Colonic mucosa (tissue), 4 donors: ENCODE results near the gene PIEZO2. TPM values are rescaled to one million over a fixed set of nuclear protein-coding genes. Genes with fewer than 3 reads are reported as not detected.

Experiments
- DNase-seq: peaks from one replicate; pipeline ENCODE4 v3.0.0-alpha.2; 2020
- H3K27ac ChIP-seq: fragments of 200-600 bp; one replicate; pipeline ENCODE4 v1.8.0; 2021
- H3K27me3 ChIP-seq: fragments of 200-600 bp; one replicate; pipeline ENCODE4 v1.8.0; 2021
- H3K36me3 ChIP-seq: fragments of 200-600 bp; one replicate; pipeline ENCODE4 v1.8.0; 2021
- H3K4me1 ChIP-seq: fragments of 200-600 bp; one replicate; pipeline ENCODE4 v1.8.0; 2021; ENCODE audit warnings: mild to moderate bottlenecking
- H3K4me3 ChIP-seq: fragments of 200-600 bp; one replicate; pipeline ENCODE4 v1.8.0; 2021
- H3K9ac ChIP-seq, 2 donors: one replicate each; pipeline ENCODE4 v1.7.0; 2013; ENCODE audit warnings: control low read depth in 2 of 2, low read depth in 2 of 2, low read length in 2 of 2
- H3K9me3 ChIP-seq: fragments of 200-600 bp; one replicate; pipeline ENCODE4 v1.8.0; 2021
- CTCF ChIP-seq: fragments of 200-600 bp; IDR thresholded peaks from one replicate; pipeline ENCODE4 v1.8.0; 2022; ENCODE audit warnings: antibody characterized with exemption, mild to moderate bottlenecking
- intact Hi-C: fragments of 100-400 bp; cut with DNase I; formaldehyde crosslinking; loops from one replicate; pipeline ENCODE4 v1.14.1; 2022
- total RNA-seq, 2 donors: library from RNA; stranded (reverse); fragmentation: NEBNext Ultra II Directional in 1 of 2; extraction: Animal tissue kit (Norgen Biotek cat#: 25700) in 1 of 2; gene quantifications; one replicate each; pipeline ENCODE4 v1.2.1, GENCODE V29; 2021
- donor health status: healthy.
- donor health status: DM: no; HTN: no; CAD: no.
- donor health status: DM: no; HTN: no; CAD: no.

Gene PIEZO2
- total RNA-seq, 2 donors from 2014 or later = 0.79 to 4.0 TPM

GRCh38 chr18:11125492-11126315, 23.7 kb downstream of the PIEZO2 start:
- Histone ChIP-seq H3K27me3 (no peaks in the 10 kb centered on the region), H3K27ac (no peak overlapping the region), H3K9me3 (no peaks in the 10 kb centered on the region), H3K4me1 (no peaks in the 10 kb centered on the region), H3K4me3 (no peak overlapping the region), H3K36me3 (no peaks in the 10 kb centered on the region), H3K9ac (no peak overlapping the region)
- no peak for DNase-seq
- TF ChIP-seq CTCF = no peak
- intact Hi-C loops = no loop called here

GRCh38 chr18:11124054-11124453, 25.3 kb downstream of the PIEZO2 start:
- H3K4me1 ChIP-seq = no peaks in the 10 kb centered on the region
- no peaks in the 10 kb centered on the region for H3K36me3 ChIP-seq
- intact Hi-C loops = no loop called here
- H3K4me3 ChIP-seq = no peak overlapping the region
- no peak for TF ChIP-seq CTCF
- no peak for DNase-seq
- H3K9ac ChIP-seq = no peak overlapping the region
- H3K27me3 ChIP-seq = no peaks in the 10 kb centered on the region
- H3K27ac ChIP-seq = no peak overlapping the region
- no peaks in the 10 kb centered on the region for H3K9me3 ChIP-seq

DNA sequence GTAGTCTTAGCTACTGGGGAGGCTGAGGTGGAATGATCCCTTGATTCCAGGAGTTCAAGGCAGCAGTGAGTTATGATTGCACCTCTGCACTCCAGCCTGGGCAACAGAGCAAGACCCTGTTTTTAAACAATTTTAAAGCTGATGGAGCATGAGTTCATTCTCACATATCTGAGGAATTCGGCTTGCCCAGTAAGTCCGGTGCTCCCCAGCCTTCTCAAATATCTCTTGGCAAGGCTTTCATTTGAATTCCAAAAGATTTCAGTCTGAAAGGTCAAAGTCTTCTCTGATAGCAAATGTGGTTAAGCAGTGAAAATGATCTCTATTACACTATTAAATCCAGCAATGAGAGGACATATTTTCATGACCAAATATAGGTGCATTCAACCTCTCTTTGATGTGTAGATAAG, 27.9 kb downstream of the PIEZO2 start:
- DNase-seq = no peak
- H3K9ac ChIP-seq = no peak overlapping the region
- no peak overlapping the region for H3K27ac ChIP-seq
- intact Hi-C loops = no loop called here
- H3K4me1 ChIP-seq = no peaks in the 10 kb centered on the region
- H3K4me3 ChIP-seq = no peak overlapping the region
- no peaks in the 10 kb centered on the region for H3K36me3 ChIP-seq
- H3K9me3 ChIP-seq = no peaks in the 10 kb centered on the region
- no peak for TF ChIP-seq CTCF
- no peaks in the 10 kb centered on the region for H3K27me3 ChIP-seq

DNA sequence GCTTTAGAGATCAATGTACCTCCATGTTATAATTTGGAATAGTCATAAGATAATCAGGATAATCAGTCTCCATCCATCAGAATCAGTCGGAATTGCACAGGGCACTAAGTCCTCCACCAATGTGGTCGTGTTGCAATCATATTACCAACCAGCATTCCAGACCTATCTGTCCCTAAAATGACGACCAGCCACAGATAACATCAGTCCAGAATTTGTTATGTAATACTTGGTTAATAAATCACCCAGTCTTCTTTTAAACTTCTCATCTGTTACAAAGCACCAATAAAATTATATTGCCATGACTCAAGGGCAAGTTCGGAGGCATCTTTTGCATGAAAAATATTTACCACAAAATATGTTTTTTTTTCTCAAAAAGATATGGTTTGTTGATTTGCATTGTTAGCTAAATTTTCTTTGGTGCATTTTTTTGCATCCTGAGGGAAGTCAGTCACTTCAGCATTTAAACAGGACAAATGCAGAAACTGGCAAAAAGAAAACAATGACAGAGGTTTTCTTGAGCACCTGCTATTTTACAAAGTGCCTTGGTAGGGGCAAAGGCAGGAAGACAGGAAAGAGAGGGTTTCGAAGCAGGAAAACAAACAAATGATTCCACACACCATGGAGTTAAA, 29.3 kb downstream of the PIEZO2 start:
- no peak for TF ChIP-seq CTCF
- no peak for DNase-seq
- no peaks in the 10 kb centered on the region for H3K9me3 ChIP-seq
- H3K36me3 ChIP-seq = no peaks in the 10 kb centered on the region
- H3K4me1 ChIP-seq = no peaks in the 10 kb centered on the region
- no peak overlapping the region for H3K9ac ChIP-seq
- no peak overlapping the region for H3K27ac ChIP-seq
- intact Hi-C loops = no loop called here
- H3K27me3 ChIP-seq = no peaks in the 10 kb centered on the region
- no peak overlapping the region for H3K4me3 ChIP-seq

DNA sequence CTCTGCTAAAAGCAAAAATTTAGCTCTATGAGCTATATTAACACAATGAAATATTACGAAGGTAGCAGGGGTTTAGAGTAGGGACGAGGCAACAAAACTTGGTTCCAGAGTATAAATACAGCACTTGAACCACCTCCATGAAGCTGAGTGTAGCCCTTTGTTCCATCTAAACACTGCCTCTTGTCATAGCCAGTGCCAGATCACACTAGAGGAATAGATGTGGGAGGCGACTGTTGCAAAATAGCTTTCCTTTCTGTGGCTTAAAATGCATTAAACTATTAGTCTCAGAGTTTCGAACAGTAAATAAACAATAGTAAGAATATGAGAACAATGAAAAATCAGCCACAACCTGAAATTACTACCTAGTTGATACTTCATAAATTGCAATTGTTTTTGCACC, 29.8 kb downstream of the PIEZO2 start:
- no peak for TF ChIP-seq CTCF
- Histone ChIP-seq H3K4me3 (no peak overlapping the region), H3K27me3 (no peaks in the 10 kb centered on the region), H3K9ac (no peak overlapping the region), H3K4me1 (no peaks in the 10 kb centered on the region), H3K36me3 (no peaks in the 10 kb centered on the region), H3K27ac (no peak overlapping the region), H3K9me3 (no peaks in the 10 kb centered on the region)
- intact Hi-C loops = no loop called here
- no peak for DNase-seq
